Measurements from ENCODE around the gene ASCL1. TPM values are rescaled to one million over a fixed set of nuclear protein-coding genes. Genes with fewer than 3 reads are reported as not detected.

The ASCL1 gene
- total RNA-seq, 1 donor from 2014 or later: not detected

DNA sequence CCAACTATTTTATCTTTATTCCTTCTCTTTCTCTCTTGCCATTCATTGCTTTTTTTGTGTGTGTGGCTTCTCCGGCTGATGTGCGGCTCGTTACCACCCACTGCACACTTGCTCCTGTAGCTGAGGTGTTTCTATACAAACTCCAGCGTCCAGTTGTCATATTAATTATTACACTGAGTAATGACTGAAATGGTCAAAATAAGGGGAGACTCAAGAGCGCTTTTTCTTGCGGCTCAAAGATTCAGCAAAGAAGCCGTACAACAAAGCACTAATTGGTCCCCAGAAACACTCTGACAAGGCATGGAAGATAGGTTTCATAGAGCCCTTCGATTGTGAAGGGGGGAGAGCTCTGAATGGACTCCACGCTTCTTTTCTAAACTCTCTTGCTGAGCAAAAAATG lies 5.6 kb upstream of the ASCL1 start:
- no peak for DNase-seq (ENCODE audit: low read depth)

DNA sequence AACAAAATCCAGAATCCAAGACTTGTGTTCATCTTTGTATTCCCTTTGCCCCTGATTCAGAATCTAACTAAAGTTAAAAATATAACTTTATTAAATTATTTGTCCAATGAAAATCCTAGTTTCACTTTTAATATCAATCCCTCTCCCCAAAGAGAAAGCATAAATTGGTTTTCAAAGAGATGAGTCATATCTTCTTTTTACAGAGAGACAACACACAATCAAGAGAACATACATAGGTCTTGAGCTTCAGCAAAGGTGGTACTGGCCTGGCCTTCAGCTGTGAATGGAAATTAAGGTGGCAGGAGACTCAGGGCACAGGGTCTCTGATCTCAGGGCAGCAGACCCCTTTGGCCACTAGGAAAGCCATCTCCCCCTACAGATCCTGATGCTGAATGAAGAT lies 4.3 kb upstream of the ASCL1 start:
- DNase-seq (ENCODE audit: low read depth): no peak

GRCh38 chr12:102954134-102954533 lies 3.3 kb upstream of the ASCL1 start:
- DNase-seq (ENCODE audit: low read depth): no peak

DNA sequence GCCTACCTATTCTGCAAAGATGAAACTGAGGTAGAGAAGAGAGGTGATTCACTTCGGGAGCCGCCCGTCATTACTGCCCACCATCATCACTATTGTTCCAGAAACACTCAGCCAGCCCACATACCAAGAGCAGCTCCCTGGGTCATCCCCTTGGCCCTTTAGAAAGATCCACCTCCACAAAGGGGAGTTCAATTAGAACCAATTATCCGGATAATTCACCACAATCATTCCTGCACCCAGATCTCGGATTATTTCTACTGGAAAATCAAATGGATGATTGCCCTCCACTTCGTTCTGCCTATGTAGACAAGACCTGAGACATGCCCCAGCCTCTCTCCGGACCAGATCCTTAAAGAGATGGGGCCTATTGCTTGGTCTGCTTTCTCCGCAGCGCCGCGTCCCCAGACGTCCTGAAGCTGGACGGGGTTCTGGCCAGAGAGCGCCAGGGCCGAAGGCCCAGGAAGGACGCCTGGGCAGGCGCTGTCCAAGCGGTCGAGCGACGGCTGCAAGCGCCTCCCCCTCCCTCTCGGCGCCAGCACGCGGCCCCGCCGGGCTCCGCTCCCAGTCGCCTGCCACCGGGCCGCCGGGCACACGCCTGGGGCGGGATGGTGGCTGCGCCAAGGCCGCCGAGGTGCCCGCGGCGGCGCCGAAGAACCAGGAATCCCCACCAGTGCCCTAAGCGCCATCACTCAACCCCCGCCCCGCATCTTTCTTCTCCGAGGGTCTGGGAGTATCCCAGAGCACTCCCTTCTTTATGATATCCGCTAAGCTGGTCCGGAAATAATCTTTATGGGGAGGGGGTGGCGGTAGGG lies 1.3 kb upstream of the ASCL1 start:
- no peak for DNase-seq (ENCODE audit: low read depth)

DNA sequence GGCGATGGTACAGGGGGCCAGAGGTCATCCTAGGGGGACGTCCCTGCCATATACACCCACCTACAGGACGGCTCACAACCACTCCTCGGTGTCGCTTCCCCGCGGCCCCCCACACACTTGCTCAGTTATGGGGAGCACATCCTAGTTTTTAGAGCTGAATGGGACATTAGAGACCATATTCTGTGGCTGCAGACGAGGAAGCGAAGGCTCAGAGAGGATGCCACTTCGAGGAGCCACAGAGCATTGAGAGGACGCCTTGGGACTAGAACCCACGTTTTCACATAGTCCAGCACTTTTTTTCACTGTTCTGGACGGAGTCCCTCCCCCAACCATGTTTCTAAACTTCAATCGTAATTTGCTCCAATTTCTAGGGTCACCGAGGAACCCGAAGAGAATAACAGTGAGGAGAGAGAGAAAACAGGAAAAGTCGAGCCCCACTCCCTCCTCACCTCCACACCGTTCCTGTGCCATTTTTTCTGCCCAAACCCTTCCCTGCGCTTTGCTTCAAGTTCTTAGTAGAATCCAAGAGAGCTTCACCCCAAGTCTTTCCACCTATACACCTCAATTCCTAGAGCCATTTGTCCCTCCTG lies 641 bp upstream of the ASCL1 start:
- DNase-seq (ENCODE audit: low read depth): no peak

DNA sequence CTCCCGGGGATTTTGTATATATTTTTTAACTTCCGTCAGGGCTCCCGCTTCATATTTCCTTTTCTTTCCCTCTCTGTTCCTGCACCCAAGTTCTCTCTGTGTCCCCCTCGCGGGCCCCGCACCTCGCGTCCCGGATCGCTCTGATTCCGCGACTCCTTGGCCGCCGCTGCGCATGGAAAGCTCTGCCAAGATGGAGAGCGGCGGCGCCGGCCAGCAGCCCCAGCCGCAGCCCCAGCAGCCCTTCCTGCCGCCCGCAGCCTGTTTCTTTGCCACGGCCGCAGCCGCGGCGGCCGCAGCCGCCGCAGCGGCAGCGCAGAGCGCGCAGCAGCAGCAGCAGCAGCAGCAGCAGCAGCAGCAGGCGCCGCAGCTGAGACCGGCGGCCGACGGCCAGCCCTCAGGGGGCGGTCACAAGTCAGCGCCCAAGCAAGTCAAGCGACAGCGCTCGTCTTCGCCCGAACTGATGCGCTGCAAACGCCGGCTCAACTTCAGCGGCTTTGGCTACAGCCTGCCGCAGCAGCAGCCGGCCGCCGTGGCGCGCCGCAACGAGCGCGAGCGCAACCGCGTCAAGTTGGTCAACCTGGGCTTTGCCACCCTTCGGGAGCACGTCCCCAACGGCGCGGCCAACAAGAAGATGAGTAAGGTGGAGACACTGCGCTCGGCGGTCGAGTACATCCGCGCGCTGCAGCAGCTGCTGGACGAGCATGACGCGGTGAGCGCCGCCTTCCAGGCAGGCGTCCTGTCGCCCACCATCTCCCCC lies 777 bp downstream of the ASCL1 start:
- DNase-seq (ENCODE audit: low read depth): no peak

DNA sequence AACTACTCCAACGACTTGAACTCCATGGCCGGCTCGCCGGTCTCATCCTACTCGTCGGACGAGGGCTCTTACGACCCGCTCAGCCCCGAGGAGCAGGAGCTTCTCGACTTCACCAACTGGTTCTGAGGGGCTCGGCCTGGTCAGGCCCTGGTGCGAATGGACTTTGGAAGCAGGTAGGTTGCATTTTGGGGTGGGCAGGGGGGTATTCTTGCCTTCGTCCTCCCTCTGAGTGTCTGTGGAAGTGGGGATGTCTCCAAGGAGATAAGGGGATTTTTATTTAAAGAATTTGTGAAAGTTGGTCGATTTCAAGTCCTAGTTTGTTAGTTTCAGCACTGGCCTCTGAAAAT lies 1.3 kb downstream of the ASCL1 start:
- DNase-seq (ENCODE audit: low read depth): no peak

DNA sequence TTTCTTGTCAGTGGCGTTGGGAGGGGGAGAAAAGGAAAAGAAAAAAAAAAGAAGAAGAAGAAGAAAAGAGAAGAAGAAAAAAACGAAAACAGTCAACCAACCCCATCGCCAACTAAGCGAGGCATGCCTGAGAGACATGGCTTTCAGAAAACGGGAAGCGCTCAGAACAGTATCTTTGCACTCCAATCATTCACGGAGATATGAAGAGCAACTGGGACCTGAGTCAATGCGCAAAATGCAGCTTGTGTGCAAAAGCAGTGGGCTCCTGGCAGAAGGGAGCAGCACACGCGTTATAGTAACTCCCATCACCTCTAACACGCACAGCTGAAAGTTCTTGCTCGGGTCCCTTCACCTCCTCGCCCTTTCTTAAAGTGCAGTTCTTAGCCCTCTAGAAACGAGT lies 1.9 kb downstream of the ASCL1 start:
- DNase-seq (ENCODE audit: low read depth): no peak

GRCh38 chr12:102960766-102961465 lies 3.4 kb downstream of the ASCL1 start:
- DNase-seq (ENCODE audit: low read depth): no peak

DNA sequence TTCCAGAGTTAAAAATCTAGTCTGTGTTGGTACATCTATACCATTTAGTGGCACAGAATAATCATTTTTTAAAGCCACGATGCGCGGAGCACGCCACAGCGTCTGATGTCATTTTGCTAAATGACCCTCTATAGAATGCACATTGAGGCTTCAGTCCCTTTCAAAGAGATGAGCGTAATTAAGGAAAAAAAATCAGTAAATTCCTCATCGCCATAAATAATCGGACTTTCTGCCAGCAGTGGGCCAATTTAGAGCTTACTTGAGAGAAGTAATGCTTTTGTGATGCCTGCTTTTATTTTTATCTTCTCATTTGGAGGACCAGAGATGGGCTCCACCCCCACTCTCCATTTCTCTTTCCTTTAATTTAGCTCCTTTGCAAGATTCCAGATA lies 4.0 kb downstream of the ASCL1 start:
- no peak for DNase-seq (ENCODE audit: low read depth)

- no peak for DNase-seq (ENCODE audit: low read depth)
Measured at GRCh38 chr12:102962532-102962931, 5.1 kb downstream of the ASCL1 start.

DNA sequence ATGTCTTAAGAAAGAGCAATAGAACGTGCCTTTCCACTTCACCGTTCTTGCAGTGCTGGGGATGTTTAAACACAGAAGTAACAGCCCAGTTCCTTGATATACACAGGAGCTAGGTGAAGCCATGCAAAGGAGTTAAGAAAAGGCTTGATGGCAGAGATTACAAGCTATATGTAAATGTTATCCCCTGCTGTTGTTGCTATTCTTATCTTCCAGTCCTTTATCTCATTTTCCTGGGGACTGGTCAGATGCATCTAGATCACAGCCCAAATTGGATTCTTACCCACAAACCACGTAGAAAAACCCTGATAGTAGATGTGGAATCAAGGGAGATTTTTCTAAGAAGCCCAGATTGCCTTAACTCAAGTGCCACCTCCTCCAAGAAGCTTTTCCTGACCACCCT lies 5.5 kb downstream of the ASCL1 start:
- no peak for DNase-seq (ENCODE audit: low read depth)

DNA sequence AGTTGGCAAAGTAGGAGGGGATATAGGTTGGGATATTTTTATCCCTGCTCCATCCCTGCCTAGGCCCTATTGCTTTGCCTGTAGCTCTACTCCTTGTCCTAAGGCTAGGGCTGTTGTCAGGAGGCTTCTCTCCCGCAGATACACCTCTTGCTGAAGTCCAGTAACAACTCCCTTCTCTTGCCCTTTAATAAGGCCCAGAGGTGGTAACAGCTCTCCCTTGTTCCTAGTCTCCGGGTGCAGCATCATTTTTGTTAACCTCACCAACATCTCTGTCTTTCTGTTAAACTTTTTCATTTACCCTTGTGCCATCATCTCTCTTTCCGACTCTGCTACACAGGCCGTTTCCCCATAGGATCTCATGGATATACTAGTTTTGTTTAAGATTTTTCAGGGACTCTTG lies 6.3 kb downstream of the ASCL1 start:
- DNase-seq (ENCODE audit: low read depth): no peak

DNA sequence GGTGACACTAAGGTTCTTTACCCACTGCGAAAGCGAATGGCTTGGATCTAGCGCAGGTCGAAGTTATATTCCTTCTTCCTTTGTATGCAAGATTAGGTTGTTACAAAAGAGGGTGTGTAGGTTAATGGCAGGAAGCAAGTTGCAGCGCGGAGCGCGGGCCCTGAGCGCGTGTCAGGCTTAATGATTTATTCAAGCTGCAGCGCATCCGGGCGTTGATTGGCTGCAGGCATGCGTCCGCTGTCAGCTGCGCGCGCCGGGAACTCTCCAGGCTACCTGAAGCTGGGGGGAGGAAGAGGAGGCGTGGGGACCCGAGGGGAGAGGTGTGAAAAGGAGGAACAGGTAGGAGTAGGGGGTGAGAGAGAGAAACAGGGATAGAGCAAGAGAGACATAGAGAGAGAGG lies 7.4 kb downstream of the ASCL1 start:
- DNase-seq (ENCODE audit: low read depth): peak; percentile 4

- no peak for DNase-seq (ENCODE audit: low read depth)
Measured at GRCh38 chr12:102965281-102966155, 8.0 kb downstream of the ASCL1 start.

GRCh38 chr12:102966200-102966863 lies 8.9 kb downstream of the ASCL1 start:
- no peak for DNase-seq (ENCODE audit: low read depth)

GRCh38 chr12:102970780-102971179 lies 13.3 kb downstream of the ASCL1 start:
- no peak for DNase-seq (ENCODE audit: low read depth)

DNA sequence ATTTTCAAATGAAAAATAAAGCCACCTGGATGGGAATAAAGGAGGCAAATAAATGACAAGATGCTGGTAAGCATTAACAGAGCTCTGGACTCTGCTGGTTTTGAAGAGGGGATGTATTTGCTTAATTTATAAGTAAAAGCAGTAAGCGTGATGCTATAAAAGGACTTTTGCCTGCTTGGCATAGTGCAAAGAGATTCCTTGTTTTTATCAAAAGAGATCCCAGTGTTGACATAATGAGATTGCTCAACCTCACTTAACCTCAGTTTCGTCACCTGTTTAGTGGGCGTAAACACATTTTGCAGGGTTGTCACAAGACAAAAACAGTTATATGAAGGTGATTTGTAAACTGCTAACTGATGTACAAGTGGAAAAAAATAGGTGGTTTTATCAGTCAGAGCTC lies 13.8 kb downstream of the ASCL1 start:
- DNase-seq (ENCODE audit: low read depth): no peak

GRCh38 chr12:102973583-102973982 lies 16.1 kb downstream of the ASCL1 start:
- DNase-seq (ENCODE audit: low read depth): no peak

- DNase-seq (ENCODE audit: low read depth): no peak
Measured at GRCh38 chr12:102976609-102977280, 19.3 kb downstream of the ASCL1 start.

Data from renal cortical epithelial cell (primary cell).